Mesothelial cell of epicardium (in vitro differentiated cells): ENCODE data around the gene CFHR3. TPM values are rescaled to one million over a fixed set of nuclear protein-coding genes. Genes with fewer than 3 reads are reported as not detected.
"Not testable (repeated sequence)": the region's sequence is repeated elsewhere in the genome, so short reads cannot be mapped to it uniquely, and the experiment has no call there.

Experiments
- DNase-seq, 2 experiments: peaks; one replicate each; pipeline ENCODE4 v3.0.0; 2021; ENCODE audit warnings: low spot score in 2 of 2; ENCODE audit not compliant: unreplicated experiment in 2 of 2
- H3K27ac Mint-ChIP-seq: 2 replicates; pipeline ENCODE4 v1.8.0; 2021; ENCODE audit warnings: mixed read lengths
- H3K27me3 Mint-ChIP-seq: 2 replicates; pipeline ENCODE4 v1.8.0; 2021; ENCODE audit warnings: low read depth, mixed read lengths
- H3K36me3 Mint-ChIP-seq: 2 replicates; pipeline ENCODE4 v1.8.0; 2021; ENCODE audit warnings: mixed read lengths
- H3K4me1 Mint-ChIP-seq: 2 replicates; pipeline ENCODE4 v1.8.0; 2021; ENCODE audit warnings: mixed read lengths
- H3K4me3 Mint-ChIP-seq: 2 replicates; pipeline ENCODE4 v1.8.0; 2021; ENCODE audit warnings: mild to moderate bottlenecking, moderate library complexity, mixed read lengths
- H3K9me3 Mint-ChIP-seq: 2 replicates; pipeline ENCODE4 v1.8.0; 2021; ENCODE audit warnings: mixed read lengths
- CTCF ChIP-seq: fragments of 200-600 bp; sonication (generic); IDR thresholded peaks from one replicate; pipeline ENCODE4 v1.5.0; 2021; ENCODE audit warnings: antibody characterized with exemption; ENCODE audit not compliant: unreplicated experiment
- total RNA-seq: library from RNA; stranded (reverse); gene quantifications from 3 replicates; pipeline ENCODE4 v1.2.1, GENCODE V29; 2021

CFHR3 gene
- total RNA-seq, 1 donor from 2014 or later: 0.42 TPM

DNA sequence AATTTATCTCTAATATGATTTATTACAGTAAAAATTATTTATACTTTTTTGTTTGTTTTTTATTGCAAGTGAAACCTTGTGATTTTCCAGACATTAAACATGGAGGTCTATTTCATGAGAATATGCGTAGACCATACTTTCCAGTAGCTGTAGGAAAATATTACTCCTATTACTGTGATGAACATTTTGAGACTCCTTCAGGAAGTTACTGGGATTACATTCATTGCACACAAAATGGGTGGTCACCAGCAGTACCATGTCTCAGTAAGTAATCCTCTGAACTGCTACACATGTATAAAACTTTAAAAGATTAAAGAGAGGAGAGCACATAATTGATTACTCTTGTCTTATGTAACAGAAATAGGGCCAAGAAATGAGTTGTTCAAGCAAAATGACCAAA lies 4.5 kb downstream of the CFHR3 start:
- Mint-ChIP-seq H3K27me3 (no peaks in the 10 kb centered on the region), H3K36me3 (no peaks in the 10 kb centered on the region), H3K4me1 (no peaks in the 10 kb centered on the region), H3K4me3 (no peak overlapping the region), H3K27ac (no peak overlapping the region), H3K9me3 (peaks cover 9% of the 10 kb centered on the region)
- DNase-seq: no peak
- TF ChIP-seq CTCF: peak; percentile 22

DNA sequence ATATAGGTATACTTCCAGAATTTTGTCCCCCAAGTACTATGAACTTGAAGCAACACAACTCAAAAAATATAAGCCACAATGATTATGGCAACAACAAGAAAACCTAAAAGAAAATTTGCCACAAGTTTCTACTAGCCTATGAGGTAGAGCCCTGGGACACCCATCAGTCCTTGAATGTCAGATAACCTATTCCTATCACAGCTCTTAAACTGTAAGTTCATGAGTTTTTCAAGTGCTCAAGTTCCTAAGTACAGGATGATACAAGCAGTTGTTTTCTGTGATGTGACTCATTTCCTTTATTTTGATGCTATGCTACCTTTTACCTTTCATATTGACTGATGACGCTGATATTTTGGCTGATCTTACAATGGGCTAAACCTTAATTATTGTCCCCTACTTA lies 16.6 kb downstream of the CFHR3 start:
- not testable (repeated sequence) for H3K27ac Mint-ChIP-seq, H3K4me3 Mint-ChIP-seq, DNase-seq, H3K27me3 Mint-ChIP-seq, H3K4me1 Mint-ChIP-seq, H3K36me3 Mint-ChIP-seq
- H3K9me3 Mint-ChIP-seq: peaks cover 11% of the 10 kb centered on the region

GRCh38 chr1:196794103-196794502 lies 19.5 kb downstream of the CFHR3 start:
- not testable (repeated sequence) for DNase-seq, H3K4me1 Mint-ChIP-seq, H3K36me3 Mint-ChIP-seq, H3K27me3 Mint-ChIP-seq, H3K4me3 Mint-ChIP-seq, H3K27ac Mint-ChIP-seq, H3K9me3 Mint-ChIP-seq

GRCh38 chr1:196797891-196798290 lies 23.3 kb downstream of the CFHR3 start:
- TF ChIP-seq CTCF: no peak
- Mint-ChIP-seq H3K4me3 (no peak overlapping the region), H3K4me1 (no peaks in the 10 kb centered on the region), H3K27ac (no peak overlapping the region), H3K9me3 (peaks cover 9% of the 10 kb centered on the region), H3K36me3 (peaks cover 3% of the 10 kb centered on the region), H3K27me3 (peaks cover 3% of the 10 kb centered on the region)
- no peak for DNase-seq

DNA sequence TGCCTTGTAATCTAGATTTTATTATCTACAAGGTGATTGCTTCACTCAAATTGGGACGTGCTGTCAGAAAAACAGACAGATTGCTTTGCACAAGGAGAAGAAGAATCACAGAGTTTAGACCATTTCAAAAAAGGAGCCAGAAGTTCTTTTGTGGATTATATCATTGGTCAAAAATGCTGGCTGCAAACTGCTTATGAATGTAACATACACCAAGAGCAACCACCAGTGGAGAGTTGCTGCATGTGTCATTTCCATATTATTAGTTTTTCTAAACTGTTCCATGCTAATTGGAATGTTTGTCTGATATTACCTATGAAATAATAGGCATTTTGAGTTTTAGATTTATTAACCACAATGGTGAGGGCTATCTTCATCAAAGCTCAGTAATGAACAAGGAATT lies 27.3 kb downstream of the CFHR3 start:
- not testable (repeated sequence) for H3K27me3 Mint-ChIP-seq, H3K9me3 Mint-ChIP-seq, H3K27ac Mint-ChIP-seq, H3K4me3 Mint-ChIP-seq, H3K36me3 Mint-ChIP-seq, DNase-seq, H3K4me1 Mint-ChIP-seq

DNA sequence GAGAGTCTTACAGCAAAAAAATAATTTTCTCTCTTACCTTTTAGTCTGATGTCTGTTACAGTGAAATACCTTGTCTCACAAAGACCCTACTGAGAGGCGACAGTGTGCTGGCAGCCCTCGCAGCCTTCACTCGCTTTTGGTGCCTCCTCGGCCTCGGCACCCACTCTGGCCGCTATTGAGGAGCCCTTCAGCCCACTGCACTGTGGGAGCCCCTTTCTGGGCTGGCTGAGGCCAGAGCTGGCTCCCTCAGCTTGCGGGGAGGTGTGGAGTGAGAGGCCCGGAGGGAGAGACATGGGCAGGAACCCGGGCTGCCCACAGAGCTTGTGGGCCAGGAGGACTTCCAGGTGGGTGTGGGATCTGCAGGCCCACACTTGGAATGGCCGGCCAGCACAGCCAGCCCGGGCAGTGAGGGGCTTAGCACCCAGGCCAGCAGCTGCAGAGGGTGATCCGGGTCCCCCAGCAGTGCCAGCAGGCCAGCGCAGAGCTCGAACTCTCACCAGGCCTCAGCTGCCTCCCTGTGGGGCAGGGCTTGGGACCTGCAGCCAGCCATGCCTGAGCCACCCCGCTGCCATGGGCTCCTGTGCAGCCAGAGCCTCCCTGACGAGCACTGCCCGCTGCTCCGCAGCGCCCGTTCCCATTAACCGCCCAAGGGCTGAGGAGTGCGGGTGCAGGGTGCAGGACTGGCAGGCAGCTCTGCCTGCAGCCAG lies 34.0 kb downstream of the CFHR3 start:
- no peak for TF ChIP-seq CTCF
- H3K9me3 Mint-ChIP-seq: no peaks in the 10 kb centered on the region

GRCh38 chr1:196817442-196817841 lies 42.8 kb downstream of the CFHR3 start:
- not testable (repeated sequence) for H3K36me3 Mint-ChIP-seq, H3K4me3 Mint-ChIP-seq, DNase-seq, H3K4me1 Mint-ChIP-seq, H3K27me3 Mint-ChIP-seq, H3K9me3 Mint-ChIP-seq, H3K27ac Mint-ChIP-seq

More for the DNA sequence above, 34.0 kb downstream of the CFHR3 start:
- Mint-ChIP-seq H3K4me1 (no peaks in the 10 kb centered on the region), H3K36me3 (no peaks in the 10 kb centered on the region), H3K27ac (no peak overlapping the region), H3K4me3 (no peak overlapping the region), H3K27me3 (peaks cover 2% of the 10 kb centered on the region)
- no peak for DNase-seq

DNA sequence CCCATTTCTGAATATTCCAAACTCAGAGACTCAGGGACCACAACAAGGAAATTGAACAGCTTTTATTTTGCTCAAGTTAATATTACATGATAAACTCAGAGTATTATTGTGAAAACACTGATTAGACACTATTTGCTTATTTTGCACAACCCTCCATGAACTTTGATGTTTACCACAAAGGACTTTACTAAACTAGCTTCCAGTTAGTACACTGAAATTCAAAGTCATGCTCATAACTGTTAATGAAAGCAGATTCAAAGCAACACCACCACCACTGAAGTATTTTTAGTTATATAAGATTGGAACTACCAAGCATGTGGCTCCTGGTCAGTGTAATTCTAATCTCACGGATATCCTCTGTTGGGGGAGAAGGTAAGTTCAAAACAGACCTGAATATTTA lies 44.9 kb downstream of the CFHR3 start, which contains the start of gene CFHR1:
CFHR1 (plus strand) TSS at position 201 of the 400 bp plus-strand sequence; CDS start at position 315, 114 bp downstream.
- not testable (repeated sequence) for H3K4me1 Mint-ChIP-seq, H3K27ac Mint-ChIP-seq

More for the DNA sequence above, 44.9 kb downstream of the CFHR3 start, which contains the start of gene CFHR1:
- H3K27me3 Mint-ChIP-seq, H3K36me3 Mint-ChIP-seq, DNase-seq, H3K4me3 Mint-ChIP-seq, H3K9me3 Mint-ChIP-seq: not testable (repeated sequence)
